WTC11 (cell line): ENCODE results near the gene DRC1. TPM values are rescaled to one million over a fixed set of nuclear protein-coding genes. Genes with fewer than 3 reads are reported as not detected.

Experiments used
- ATAC-seq: fragments of 200-7000 bp; cut with Tn5 transposase; 2 replicates; pipeline ENCODE4 v1.10.0; 2021; ENCODE audit warnings: mild to moderate bottlenecking, moderate library complexity
- CTCF ChIA-PET: fragments of 300-600 bp; sonication (Branson Sonifier 250); formaldehyde crosslinking; loops from one replicate; lab custom pipeline; 2021; ENCODE audit warnings: antibody characterized with exemption; lab: Charles Lee
- POLR2A ChIA-PET: fragments of 350-600 bp; sonication (Branson Sonifier 250); formaldehyde crosslinking; loops from one replicate; lab custom pipeline; 2021; ENCODE audit warnings: antibody characterized with exemption; lab: Charles Lee
- DNase-seq: peaks from one replicate; pipeline ENCODE4 v3.0.0; 2021; ENCODE audit warnings: low spot score
- H3K27ac Mint-ChIP-seq: 2 replicates; pipeline ENCODE4 v1.8.0; 2021; ENCODE audit warnings: mixed read lengths
- H3K27me3 Mint-ChIP-seq: 2 replicates; pipeline ENCODE4 v1.8.0; 2021; ENCODE audit warnings: low read depth, mild to moderate bottlenecking, moderate library complexity, mixed read lengths
- H3K36me3 Mint-ChIP-seq: 2 replicates; pipeline ENCODE4 v1.8.0; 2021; ENCODE audit warnings: mixed read lengths
- H3K4me1 Mint-ChIP-seq: 2 replicates; pipeline ENCODE4 v1.8.0; 2022; ENCODE audit warnings: mixed read lengths
- H3K4me3 Mint-ChIP-seq: 2 replicates; pipeline ENCODE4 v1.8.0; 2021; ENCODE audit warnings: mild to moderate bottlenecking, moderate library complexity, mixed read lengths
- H3K9me3 Mint-ChIP-seq: 2 replicates; pipeline ENCODE4 v1.8.0; 2021; ENCODE audit warnings: mixed read lengths
- CBFB ChIP-seq: sonication (generic); formaldehyde crosslinking; IDR thresholded peaks from 2 replicates; pipeline ENCODE4 v1.8.1; 2022; ENCODE audit warnings: mild to moderate bottlenecking, low read depth, missing genetic modification reagents
- CREM ChIP-seq: sonication (generic); formaldehyde crosslinking; IDR thresholded peaks from 2 replicates; pipeline ENCODE4 v1.8.1; 2022; ENCODE audit warnings: mild to moderate bottlenecking, missing genetic modification reagents, moderate library complexity
- ESRRA ChIP-seq: sonication (generic); formaldehyde crosslinking; IDR thresholded peaks from 2 replicates; pipeline ENCODE4 v1.8.1; 2022; ENCODE audit warnings: mild to moderate bottlenecking, missing genetic modification reagents, borderline replicate concordance
- FOXK1 ChIP-seq: sonication (generic); formaldehyde crosslinking; IDR thresholded peaks from 2 replicates; pipeline ENCODE4 v1.8.0; 2022; ENCODE audit warnings: mild to moderate bottlenecking, moderate library complexity, missing genetic modification reagents
- SMAD4 ChIP-seq: sonication (generic); formaldehyde crosslinking; IDR thresholded peaks from 2 replicates; pipeline ENCODE4 v1.8.0; 2022; ENCODE audit warnings: mild to moderate bottlenecking, missing genetic modification reagents
- SP1 ChIP-seq: sonication (generic); formaldehyde crosslinking; conservative IDR thresholded peaks from 2 replicates; pipeline ENCODE4 v1.8.1; 2022; ENCODE audit warnings: missing genetic modification reagents
- ZNF121 ChIP-seq: sonication (generic); formaldehyde crosslinking; IDR thresholded peaks from 2 replicates; pipeline ENCODE4 v1.8.0; 2023; ENCODE audit warnings: missing genetic modification reagents
- ZNF396 ChIP-seq: fragments of 250-450 bp; sonication (Bioruptor Pico); IDR thresholded peaks from 2 replicates; pipeline ENCODE4 v1.8.0; 2021; ENCODE audit warnings: mild to moderate bottlenecking, moderate library complexity, borderline replicate concordance
- total RNA-seq: library from RNA; stranded (reverse); gene quantifications from 3 replicates; pipeline ENCODE4 v1.2.3, GENCODE V29; 2021
- TF ChIP-seq, protein P1 (sequence below): fragments of 200-600 bp; IDR thresholded peaks from 2 replicates; pipeline ENCODE4 v1.8.0; 2022; ENCODE audit warnings: antibody characterized with exemption
- TF ChIP-seq, protein P2 (sequence below): fragments of 250-450 bp; sonication (Bioruptor Pico); conservative IDR thresholded peaks from 2 replicates; pipeline ENCODE4 v1.9.0; 2021; ENCODE audit warnings: mild to moderate bottlenecking
- TF ChIP-seq, protein P3 (sequence below): fragments of 250-450 bp; sonication (Bioruptor Pico); IDR thresholded peaks from 2 replicates; pipeline ENCODE4 v2.1.2; 2022; ENCODE audit warnings: mild to moderate bottlenecking, moderate library complexity
- TF ChIP-seq, protein P4 (sequence below): fragments of 250-450 bp; sonication (Bioruptor Pico); IDR thresholded peaks from 2 replicates; pipeline ENCODE4 v1.9.0; 2021; ENCODE audit warnings: mild to moderate bottlenecking, borderline replicate concordance
- TF ChIP-seq, protein P5 (sequence below): sonication (generic); formaldehyde crosslinking; IDR thresholded peaks from 2 replicates; pipeline ENCODE4 v1.8.1; 2023; ENCODE audit warnings: mild to moderate bottlenecking, missing genetic modification reagents, moderate library complexity
- TF ChIP-seq, protein P6 (sequence below): sonication (generic); formaldehyde crosslinking; IDR thresholded peaks from 2 replicates; pipeline ENCODE4 v1.8.1; 2022; ENCODE audit warnings: mild to moderate bottlenecking, missing genetic modification reagents, moderate library complexity, borderline replicate concordance
- TF ChIP-seq, protein P7 (sequence below): sonication (generic); formaldehyde crosslinking; IDR thresholded peaks from 2 replicates; pipeline ENCODE4 v1.8.0; 2022; ENCODE audit warnings: mild to moderate bottlenecking, missing genetic modification reagents

Gene DRC1
- total RNA-seq, 1 experiment from 2014 or later, result 0.55 TPM

DNA sequence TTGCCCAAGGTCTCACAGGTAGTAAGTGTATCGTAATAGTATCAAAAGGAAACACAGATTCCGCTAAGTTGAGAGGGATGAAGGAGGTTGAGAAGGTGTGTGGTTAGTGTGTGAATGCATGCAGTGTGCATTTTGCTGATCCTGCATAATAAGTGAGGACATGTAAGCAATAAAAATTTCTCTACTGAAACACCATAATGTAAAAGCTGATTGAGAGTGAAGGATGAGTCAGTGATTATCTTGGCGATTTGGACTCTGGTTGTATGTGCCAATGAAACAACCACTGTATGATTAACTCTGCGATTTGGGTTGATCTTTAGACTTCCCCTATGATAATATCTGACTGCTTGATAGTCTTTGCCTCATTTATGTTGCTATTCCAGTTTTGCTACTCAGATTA lies 38.4 kb upstream of the DRC1 start (continued):
- TF ChIP-seq, protein P1, sequence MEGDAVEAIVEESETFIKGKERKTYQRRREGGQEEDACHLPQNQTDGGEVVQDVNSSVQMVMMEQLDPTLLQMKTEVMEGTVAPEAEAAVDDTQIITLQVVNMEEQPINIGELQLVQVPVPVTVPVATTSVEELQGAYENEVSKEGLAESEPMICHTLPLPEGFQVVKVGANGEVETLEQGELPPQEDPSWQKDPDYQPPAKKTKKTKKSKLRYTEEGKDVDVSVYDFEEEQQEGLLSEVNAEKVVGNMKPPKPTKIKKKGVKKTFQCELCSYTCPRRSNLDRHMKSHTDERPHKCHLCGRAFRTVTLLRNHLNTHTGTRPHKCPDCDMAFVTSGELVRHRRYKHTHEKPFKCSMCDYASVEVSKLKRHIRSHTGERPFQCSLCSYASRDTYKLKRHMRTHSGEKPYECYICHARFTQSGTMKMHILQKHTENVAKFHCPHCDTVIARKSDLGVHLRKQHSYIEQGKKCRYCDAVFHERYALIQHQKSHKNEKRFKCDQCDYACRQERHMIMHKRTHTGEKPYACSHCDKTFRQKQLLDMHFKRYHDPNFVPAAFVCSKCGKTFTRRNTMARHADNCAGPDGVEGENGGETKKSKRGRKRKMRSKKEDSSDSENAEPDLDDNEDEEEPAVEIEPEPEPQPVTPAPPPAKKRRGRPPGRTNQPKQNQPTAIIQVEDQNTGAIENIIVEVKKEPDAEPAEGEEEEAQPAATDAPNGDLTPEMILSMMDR, result no peak
- no peak for TF ChIP-seq SP1 (CRISPR knock-in tag)
- no peak for TF ChIP-seq CBFB
- TF ChIP-seq FOXK1 (CRISPR knock-in tag), result no peak
- TF ChIP-seq, protein P2, sequence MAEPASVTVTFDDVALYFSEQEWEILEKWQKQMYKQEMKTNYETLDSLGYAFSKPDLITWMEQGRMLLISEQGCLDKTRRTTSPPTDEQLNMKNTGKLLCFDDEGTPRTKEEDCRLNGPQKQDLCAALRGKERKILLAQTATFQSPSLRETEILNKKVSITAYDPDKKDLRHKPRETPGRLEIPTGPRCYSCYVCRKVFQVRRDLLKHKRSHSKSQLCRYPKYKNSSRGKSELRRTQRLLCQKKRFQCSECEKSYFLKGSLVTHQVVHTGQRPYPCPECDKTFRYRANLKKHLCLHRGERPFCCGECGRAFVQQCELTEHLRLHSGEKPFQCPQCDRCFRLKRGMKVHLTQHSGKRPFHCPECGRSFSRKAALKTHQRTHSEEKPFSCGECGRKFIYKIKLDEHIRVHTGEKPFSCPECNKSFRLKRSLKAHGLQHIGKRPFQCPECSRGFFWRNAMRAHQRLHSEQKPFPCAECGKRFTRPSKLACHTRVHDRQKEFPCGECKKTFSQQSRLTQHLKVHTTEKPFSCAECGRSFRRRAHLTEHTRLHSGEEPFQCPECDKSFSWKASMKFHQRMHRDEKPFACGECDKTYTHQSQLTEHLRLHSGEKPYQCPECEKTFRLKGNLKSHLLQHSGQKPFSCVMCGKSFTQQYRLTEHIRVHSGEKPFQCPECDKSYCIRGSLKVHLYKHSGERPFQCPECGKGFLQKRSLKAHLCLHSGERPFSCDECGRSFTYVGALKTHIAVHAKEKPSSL (CRISPR knock-in tag), result no peak
- no peak for TF ChIP-seq ZNF396
- no peak for TF ChIP-seq CREM
- TF ChIP-seq SMAD4, result no peak
- TF ChIP-seq, protein P3, sequence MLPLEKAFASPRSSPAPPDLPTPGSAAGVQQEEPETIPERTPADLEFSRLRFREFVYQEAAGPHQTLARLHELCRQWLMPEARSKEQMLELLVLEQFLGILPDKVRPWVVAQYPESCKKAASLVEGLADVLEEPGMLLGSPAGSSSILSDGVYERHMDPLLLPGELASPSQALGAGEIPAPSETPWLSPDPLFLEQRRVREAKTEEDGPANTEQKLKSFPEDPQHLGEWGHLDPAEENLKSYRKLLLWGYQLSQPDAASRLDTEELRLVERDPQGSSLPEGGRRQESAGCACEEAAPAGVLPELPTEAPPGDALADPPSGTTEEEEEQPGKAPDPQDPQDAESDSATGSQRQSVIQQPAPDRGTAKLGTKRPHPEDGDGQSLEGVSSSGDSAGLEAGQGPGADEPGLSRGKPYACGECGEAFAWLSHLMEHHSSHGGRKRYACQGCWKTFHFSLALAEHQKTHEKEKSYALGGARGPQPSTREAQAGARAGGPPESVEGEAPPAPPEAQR (CRISPR knock-in tag), result no peak
- TF ChIP-seq, protein P4, sequence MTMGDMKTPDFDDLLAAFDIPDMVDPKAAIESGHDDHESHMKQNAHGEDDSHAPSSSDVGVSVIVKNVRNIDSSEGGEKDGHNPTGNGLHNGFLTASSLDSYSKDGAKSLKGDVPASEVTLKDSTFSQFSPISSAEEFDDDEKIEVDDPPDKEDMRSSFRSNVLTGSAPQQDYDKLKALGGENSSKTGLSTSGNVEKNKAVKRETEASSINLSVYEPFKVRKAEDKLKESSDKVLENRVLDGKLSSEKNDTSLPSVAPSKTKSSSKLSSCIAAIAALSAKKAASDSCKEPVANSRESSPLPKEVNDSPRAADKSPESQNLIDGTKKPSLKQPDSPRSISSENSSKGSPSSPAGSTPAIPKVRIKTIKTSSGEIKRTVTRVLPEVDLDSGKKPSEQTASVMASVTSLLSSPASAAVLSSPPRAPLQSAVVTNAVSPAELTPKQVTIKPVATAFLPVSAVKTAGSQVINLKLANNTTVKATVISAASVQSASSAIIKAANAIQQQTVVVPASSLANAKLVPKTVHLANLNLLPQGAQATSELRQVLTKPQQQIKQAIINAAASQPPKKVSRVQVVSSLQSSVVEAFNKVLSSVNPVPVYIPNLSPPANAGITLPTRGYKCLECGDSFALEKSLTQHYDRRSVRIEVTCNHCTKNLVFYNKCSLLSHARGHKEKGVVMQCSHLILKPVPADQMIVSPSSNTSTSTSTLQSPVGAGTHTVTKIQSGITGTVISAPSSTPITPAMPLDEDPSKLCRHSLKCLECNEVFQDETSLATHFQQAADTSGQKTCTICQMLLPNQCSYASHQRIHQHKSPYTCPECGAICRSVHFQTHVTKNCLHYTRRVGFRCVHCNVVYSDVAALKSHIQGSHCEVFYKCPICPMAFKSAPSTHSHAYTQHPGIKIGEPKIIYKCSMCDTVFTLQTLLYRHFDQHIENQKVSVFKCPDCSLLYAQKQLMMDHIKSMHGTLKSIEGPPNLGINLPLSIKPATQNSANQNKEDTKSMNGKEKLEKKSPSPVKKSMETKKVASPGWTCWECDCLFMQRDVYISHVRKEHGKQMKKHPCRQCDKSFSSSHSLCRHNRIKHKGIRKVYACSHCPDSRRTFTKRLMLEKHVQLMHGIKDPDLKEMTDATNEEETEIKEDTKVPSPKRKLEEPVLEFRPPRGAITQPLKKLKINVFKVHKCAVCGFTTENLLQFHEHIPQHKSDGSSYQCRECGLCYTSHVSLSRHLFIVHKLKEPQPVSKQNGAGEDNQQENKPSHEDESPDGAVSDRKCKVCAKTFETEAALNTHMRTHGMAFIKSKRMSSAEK (CRISPR knock-in tag), result no peak
- TF ChIP-seq ESRRA, result no peak
- TF ChIP-seq, protein P5, sequence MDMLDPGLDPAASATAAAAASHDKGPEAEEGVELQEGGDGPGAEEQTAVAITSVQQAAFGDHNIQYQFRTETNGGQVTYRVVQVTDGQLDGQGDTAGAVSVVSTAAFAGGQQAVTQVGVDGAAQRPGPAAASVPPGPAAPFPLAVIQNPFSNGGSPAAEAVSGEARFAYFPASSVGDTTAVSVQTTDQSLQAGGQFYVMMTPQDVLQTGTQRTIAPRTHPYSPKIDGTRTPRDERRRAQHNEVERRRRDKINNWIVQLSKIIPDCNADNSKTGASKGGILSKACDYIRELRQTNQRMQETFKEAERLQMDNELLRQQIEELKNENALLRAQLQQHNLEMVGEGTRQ (CRISPR knock-in tag), result no peak
- TF ChIP-seq, all 79 proteins: peak for 0

DNA sequence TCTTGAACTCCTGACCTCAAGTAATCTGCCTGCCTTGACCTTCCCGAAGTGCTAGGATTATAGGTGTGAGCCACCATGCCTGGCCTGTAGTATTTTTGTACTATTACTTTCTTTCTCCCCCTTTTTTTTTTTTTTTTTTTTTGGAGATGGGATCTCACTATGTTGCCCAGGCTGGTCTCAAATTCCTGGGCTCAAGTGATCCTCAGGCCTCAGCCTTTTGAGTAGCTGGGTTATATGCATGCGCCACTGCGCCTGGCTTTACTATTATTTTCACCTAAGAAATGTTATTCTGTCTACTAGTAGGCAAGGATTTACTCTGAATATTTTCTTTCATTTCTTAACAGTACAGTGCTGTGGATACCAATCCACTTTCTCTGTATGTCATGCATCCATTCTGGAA lies 37.8 kb upstream of the DRC1 start:
- H3K36me3 Mint-ChIP-seq, result peaks cover 17% of the 10 kb centered on the region
- no peaks in the 10 kb centered on the region for H3K27me3 Mint-ChIP-seq
- no peak overlapping the region for H3K27ac Mint-ChIP-seq
- no peak for DNase-seq
- ChIA-PET CTCF (no interaction called here), POLR2A (no interaction called here)
- TF ChIP-seq, protein P6, sequence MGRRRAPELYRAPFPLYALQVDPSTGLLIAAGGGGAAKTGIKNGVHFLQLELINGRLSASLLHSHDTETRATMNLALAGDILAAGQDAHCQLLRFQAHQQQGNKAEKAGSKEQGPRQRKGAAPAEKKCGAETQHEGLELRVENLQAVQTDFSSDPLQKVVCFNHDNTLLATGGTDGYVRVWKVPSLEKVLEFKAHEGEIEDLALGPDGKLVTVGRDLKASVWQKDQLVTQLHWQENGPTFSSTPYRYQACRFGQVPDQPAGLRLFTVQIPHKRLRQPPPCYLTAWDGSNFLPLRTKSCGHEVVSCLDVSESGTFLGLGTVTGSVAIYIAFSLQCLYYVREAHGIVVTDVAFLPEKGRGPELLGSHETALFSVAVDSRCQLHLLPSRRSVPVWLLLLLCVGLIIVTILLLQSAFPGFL (CRISPR knock-in tag), result no peak
- TF ChIP-seq, protein P7, sequence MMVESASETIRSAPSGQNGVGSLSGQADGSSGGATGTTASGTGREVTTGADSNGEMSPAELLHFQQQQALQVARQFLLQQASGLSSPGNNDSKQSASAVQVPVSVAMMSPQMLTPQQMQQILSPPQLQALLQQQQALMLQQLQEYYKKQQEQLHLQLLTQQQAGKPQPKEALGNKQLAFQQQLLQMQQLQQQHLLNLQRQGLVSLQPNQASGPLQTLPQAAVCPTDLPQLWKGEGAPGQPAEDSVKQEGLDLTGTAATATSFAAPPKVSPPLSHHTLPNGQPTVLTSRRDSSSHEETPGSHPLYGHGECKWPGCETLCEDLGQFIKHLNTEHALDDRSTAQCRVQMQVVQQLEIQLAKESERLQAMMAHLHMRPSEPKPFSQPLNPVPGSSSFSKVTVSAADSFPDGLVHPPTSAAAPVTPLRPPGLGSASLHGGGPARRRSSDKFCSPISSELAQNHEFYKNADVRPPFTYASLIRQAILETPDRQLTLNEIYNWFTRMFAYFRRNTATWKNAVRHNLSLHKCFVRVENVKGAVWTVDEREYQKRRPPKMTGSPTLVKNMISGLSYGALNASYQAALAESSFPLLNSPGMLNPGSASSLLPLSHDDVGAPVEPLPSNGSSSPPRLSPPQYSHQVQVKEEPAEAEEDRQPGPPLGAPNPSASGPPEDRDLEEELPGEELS (CRISPR knock-in tag), result no peak
- TF ChIP-seq ZNF121, result peak; percentile 24; the same call in 1 of the 2 replicates
- no peaks in the 10 kb centered on the region; the same call in 1 of the 2 replicates for H3K9me3 Mint-ChIP-seq
- no peaks in the 10 kb centered on the region for H3K4me1 Mint-ChIP-seq
- no peak overlapping the region for H3K4me3 Mint-ChIP-seq
- no peak for ATAC-seq
